Stomach (tissue), 4 donors: ENCODE results near the gene SLC6A18.

Experiments
- CTCF ChIP-seq, 7 experiments: fragments of 450-650 bp in 4 of 7; fragments of 200-600 bp in 3 of 7; sonication (generic) in 3 of 7; IDR thresholded peaks; one replicate each; pipeline ENCODE4 v1.5.1; 2016 to 2019; ENCODE audit warnings: antibody characterized with exemption in 7 of 7, control low read depth in 2 of 7, mild to moderate bottlenecking in 1 of 7
- EP300 ChIP-seq: sonication (generic); formaldehyde crosslinking; IDR thresholded peaks from one replicate; pipeline ENCODE4 v1.6.1; 2017; ENCODE audit warnings: antibody characterized with exemption
- POLR2A ChIP-seq, 4 donors: fragments of 450-650 bp; IDR thresholded peaks; one replicate each; pipeline ENCODE4 v1.6.1; 2016; ENCODE audit warnings: antibody characterized with exemption in 4 of 4, control low read depth in 2 of 4, mild to moderate bottlenecking in 1 of 4, moderate library complexity in 1 of 4

GRCh38 chr5:1270426-1270825 is 45.2 kb downstream of the SLC6A18 start:
- TF ChIP-seq POLR2A (IDR thresholded peaks at IDR 0.05) (no peak), CTCF (IDR thresholded peaks at IDR 0.05) (no peak), EP300 (no peak)
